Right ventricle myocardium inferior (tissue), 1 donor: ENCODE data around the gene XIRP1. TPM values are rescaled to one million over a fixed set of nuclear protein-coding genes. Genes with fewer than 3 reads are reported as not detected.
A peak's percentile ranks its signal among the peaks of the same experiment; 100 is the strongest.
"Not testable (repeated sequence)": the region's sequence is repeated elsewhere in the genome, so short reads cannot be mapped to it uniquely, and the experiment has no call there.

Experiments used
- ATAC-seq: fragments of 200-7000 bp; cut with Tn5 transposase; one replicate; pipeline ENCODE4 v1.9.1; 2020; ENCODE audit warnings: mild to moderate bottlenecking, moderate library complexity
- DNase-seq: peaks from one replicate; pipeline ENCODE4 v3.0.0; 2021; ENCODE audit errors: missing footprints
- intact Hi-C: fragments of 100-400 bp; cut with DNase I; formaldehyde crosslinking; loops from one replicate; pipeline ENCODE4 v1.11.0; 2022
- total RNA-seq: library from RNA; stranded (reverse); fragmentation: NEBNext Ultra II Directional; extraction: Animal tissue kit (Norgen Biotek cat#: 25700); gene quantifications from one replicate; pipeline ENCODE4 v1.2.1, GENCODE V29; 2021
- donor health status: DM: no; HTN: yes; CAD: no; lungs with severe emphysema.

The XIRP1 gene
- total RNA-seq, 1 donor from 2014 or later, result 317 TPM

- DNase-seq (no peak), ATAC-seq (no peak)
- intact Hi-C loops, result no loop called here
Observed at GRCh38 chr3:39173318-39174125, 18.9 kb downstream of the XIRP1 start.

- no peak for DNase-seq
- ATAC-seq, result no peak
- intact Hi-C loops, result no loop called here
Observed at GRCh38 chr3:39171860-39172259, 20.5 kb downstream of the XIRP1 start.

- intact Hi-C loops, ATAC-seq, DNase-seq: not testable (repeated sequence)
Observed at GRCh38 chr3:39170877-39171276, 21.5 kb downstream of the XIRP1 start.

- ATAC-seq, result no peak
- intact Hi-C loops, result no loop called here
Observed at GRCh38 chr3:39170461-39170860, 21.9 kb downstream of the XIRP1 start.

GRCh38 chr3:39169712-39170111 lies 22.7 kb downstream of the XIRP1 start:
- DNase-seq (no peak), ATAC-seq (no peak)
- intact Hi-C loops, result no loop called here

More at GRCh38 chr3:39170461-39170860, 21.9 kb downstream of the XIRP1 start:
- no peak for DNase-seq

GRCh38 chr3:39168156-39168780 lies 24.1 kb downstream of the XIRP1 start:
- ATAC-seq, result no peak
- intact Hi-C loops, result no loop called here
- DNase-seq, result no peak

GRCh38 chr3:39166932-39167532 lies 25.4 kb downstream of the XIRP1 start:
- ATAC-seq, result no peak
- DNase-seq, result no peak
- intact Hi-C loops, result no loop called here

- ATAC-seq (peak; percentile 26), DNase-seq (peak; percentile 35)
- intact Hi-C loops, result no loop called here
Observed at GRCh38 chr3:39166134-39166710, 26.2 kb downstream of the XIRP1 start.

- no peak for DNase-seq
- intact Hi-C loops, result no loop called here
- no peak for ATAC-seq
Observed at GRCh38 chr3:39165518-39165917, 26.9 kb downstream of the XIRP1 start.

- ATAC-seq (no peak), DNase-seq (no peak)
- intact Hi-C loops, result no loop called here
Observed at GRCh38 chr3:39164414-39164813, 28.0 kb downstream of the XIRP1 start.

- DNase-seq (no peak), ATAC-seq (no peak)
- intact Hi-C loops, result no loop called here
Observed at GRCh38 chr3:39158148-39158715, 34.2 kb downstream of the XIRP1 start.

GRCh38 chr3:39157359-39157758 lies 35.0 kb downstream of the XIRP1 start:
- intact Hi-C loops, result no loop called here
- ATAC-seq (no peak), DNase-seq (no peak)

GRCh38 chr3:39156421-39156820 lies 36.0 kb downstream of the XIRP1 start:
- no peak for DNase-seq
- intact Hi-C loops, result no loop called here
- no peak for ATAC-seq

- ATAC-seq (no peak), DNase-seq (no peak)
- intact Hi-C loops, result no loop called here
Observed at GRCh38 chr3:39154280-39155021, 37.9 kb downstream of the XIRP1 start.

GRCh38 chr3:39153977-39154279 lies 38.5 kb downstream of the XIRP1 start:
- intact Hi-C loops, result no loop called here
- DNase-seq, result no peak
- ATAC-seq, result no peak

- DNase-seq (peak; percentile 91), ATAC-seq (peak; percentile 47)
- intact Hi-C loops, result loop anchor here (1.0 kb wide), 1 partner anchor 27 kb away; no protein-coding TSS in a partner anchor
Observed at GRCh38 chr3:39150803-39151631, 41.4 kb downstream of the XIRP1 start.

GRCh38 chr3:39150148-39150802 lies 42.1 kb downstream of the XIRP1 start:
- ATAC-seq (no peak), DNase-seq (no peak)
- intact Hi-C loops, result no loop called here
